ENCODE measurements around the gene NELFA. TPM values are rescaled to one million over a fixed set of nuclear protein-coding genes. Genes with fewer than 3 reads are reported as not detected.
A peak's percentile ranks its signal among the peaks of the same experiment; 100 is the strongest.

NELFA gene
- total RNA-seq, 1 experiment from 2014 or later: 27.0 TPM

GRCh38 chr4:2041239-2042130, 32.7 kb upstream of the NELFA start:
- no TSS peak for BruUV-seq (replicated peaks)
- Histone ChIP-seq H3K27me3 (ENCODE audit: control insufficient read depth, insufficient read depth, low read length) (no peaks in the 10 kb centered on the region), H3K4me3 (ENCODE audit: low read depth in 2 of 2, low read length in 2 of 2) (peak overlapping the region; percentile 67), H3K36me3 (ENCODE audit: control insufficient read depth, insufficient read depth, low read length) (no peaks in the 10 kb centered on the region), H3K27ac (ENCODE audit: low read length) (peak overlapping the region; percentile 54; the same call in 1 of the 2 replicates), H3K4me1 (ENCODE audit: control insufficient read depth, insufficient read depth, low read length) (no peaks in the 10 kb centered on the region; the same call in 1 of the 2 replicates), H3K9me3 (ENCODE audit: control insufficient read depth, insufficient read depth, low read depth, low read length) (no peaks in the 10 kb centered on the region)
- POLR2A ChIA-PET: no interaction called here
- CTCF ChIA-PET: no interaction called here
- intact Hi-C loops (cut with micrococcal nuclease; ENCODE audit: unreplicated experiment): no loop called here
- in situ Hi-C loops (cut with HindIII; ENCODE audit: low pct_unique_long_range_greater_than_20kb, low sequenced_read_pairs): no loop called here
- ATAC-seq: peak; percentile 78
- peak; percentile 2 for DNase-seq (ENCODE audit: low read depth, low spot score)
- TF ChIP-seq POLR2AphosphoS5 (IDR thresholded peaks at IDR 0.05; ENCODE audit: low read depth, low read length) (peak; percentile 29; the same call in 1 of the 2 replicates), TCF7L2 (IDR thresholded peaks at IDR 0.05; ENCODE audit: low read depth, low read length) (no peak)

GRCh38 chr4:2040391-2041238, 31.8 kb upstream of the NELFA start:
- Histone ChIP-seq H3K9me3 (ENCODE audit: control insufficient read depth, insufficient read depth, low read depth, low read length) (no peaks in the 10 kb centered on the region), H3K36me3 (ENCODE audit: control insufficient read depth, insufficient read depth, low read length) (no peaks in the 10 kb centered on the region), H3K27me3 (ENCODE audit: control insufficient read depth, insufficient read depth, low read length) (no peaks in the 10 kb centered on the region), H3K4me1 (ENCODE audit: control insufficient read depth, insufficient read depth, low read length) (no peaks in the 10 kb centered on the region), H3K4me3 (ENCODE audit: low read depth in 2 of 2, low read length in 2 of 2) (peak overlapping the region; percentile 67), H3K27ac (ENCODE audit: low read length) (no peak overlapping the region)
- ATAC-seq (peak; percentile 23; the same call in 1 of the 2 replicates), DNase-seq (ENCODE audit: low read depth, low spot score) (no peak)
- no TSS peak for BruUV-seq (replicated peaks)
- in situ Hi-C loops (cut with HindIII; ENCODE audit: low pct_unique_long_range_greater_than_20kb, low sequenced_read_pairs) (no loop called here), intact Hi-C loops (cut with micrococcal nuclease; ENCODE audit: unreplicated experiment) (no loop called here)
- POLR2A ChIA-PET: interaction anchor here (0.6 kb wide), 2 partner anchors 31 to 999 kb away, joined by 3 to 4 read pairs; no protein-coding TSS in a partner anchor
- no peak for TF ChIP-seq CTCF (IDR thresholded peaks at IDR 0.05)
- TF ChIP-seq SIN3A (IDR thresholded peaks at IDR 0.05; ENCODE audit: borderline replicate concordance, insufficient read depth, low read depth, low read length): no peak
- TF ChIP-seq TCF7L2 (IDR thresholded peaks at IDR 0.05; ENCODE audit: low read depth, low read length): no peak
- TF ChIP-seq POLR2AphosphoS5 (IDR thresholded peaks at IDR 0.05; ENCODE audit: low read depth, low read length): no peak
- no peak for TF ChIP-seq REST (IDR thresholded peaks at IDR 0.05; ENCODE audit: insufficient read depth in 1 of 2, low read depth in 2 of 2, low read length in 1 of 2)
- CTCF ChIA-PET: no interaction called here
